D721Med (cell line): ENCODE data around the gene TFB1M.

ENCODE experiments used
- DNase-seq: peaks from one replicate; pipeline ENCODE4 v3.0.0; 2011; ENCODE audit warnings: low spot score; ENCODE audit not compliant: insufficient read length
- FAIRE-seq: peaks from 2 replicates; lab custom pipeline; 2011; peaks lifted over from hg19 to GRCh38; lab: Jason Lieb, UNC
- CTCF ChIP-seq: IDR thresholded peaks from 2 replicates; pipeline ENCODE4 v1.5.1; 2012; ENCODE audit warnings: mild to moderate bottlenecking, control low read depth; ENCODE audit not compliant: insufficient read depth; ENCODE audit errors: missing control alignments

Gene TFB1M

GRCh38 chr6:155256122-155256795 lies 58.0 kb downstream of the TFB1M start:
- FAIRE-seq: no peak
- DNase-seq: no peak
- no peak for TF ChIP-seq CTCF

- no peak for FAIRE-seq
- TF ChIP-seq CTCF: no peak
- DNase-seq: no peak
Measured at GRCh38 chr6:155254139-155254538, 60.1 kb downstream of the TFB1M start.

GRCh38 chr6:155253337-155253736 lies 60.9 kb downstream of the TFB1M start:
- FAIRE-seq (no peak), DNase-seq (no peak)

GRCh38 chr6:155252581-155252980 lies 61.7 kb downstream of the TFB1M start:
- FAIRE-seq: no peak
- TF ChIP-seq CTCF: no peak
- no peak for DNase-seq

More at GRCh38 chr6:155253337-155253736, 60.9 kb downstream of the TFB1M start:
- TF ChIP-seq CTCF: no peak

GRCh38 chr6:155250701-155251381 lies 63.4 kb downstream of the TFB1M start:
- DNase-seq: no peak
- no peak for TF ChIP-seq CTCF
- no peak for FAIRE-seq

GRCh38 chr6:155248008-155249001 lies 66.0 kb downstream of the TFB1M start:
- TF ChIP-seq CTCF: peak; percentile 35
- no peak for FAIRE-seq
- DNase-seq: no peak
